CD1c-positive myeloid dendritic cell (primary cell): ENCODE measurements around the gene SEZ6.

Experiments
- DNase-seq: peaks from one replicate; pipeline ENCODE4 v3.0.0-alpha.2; 2016; ENCODE audit errors: extremely low spot score

The SEZ6 gene

DNA sequence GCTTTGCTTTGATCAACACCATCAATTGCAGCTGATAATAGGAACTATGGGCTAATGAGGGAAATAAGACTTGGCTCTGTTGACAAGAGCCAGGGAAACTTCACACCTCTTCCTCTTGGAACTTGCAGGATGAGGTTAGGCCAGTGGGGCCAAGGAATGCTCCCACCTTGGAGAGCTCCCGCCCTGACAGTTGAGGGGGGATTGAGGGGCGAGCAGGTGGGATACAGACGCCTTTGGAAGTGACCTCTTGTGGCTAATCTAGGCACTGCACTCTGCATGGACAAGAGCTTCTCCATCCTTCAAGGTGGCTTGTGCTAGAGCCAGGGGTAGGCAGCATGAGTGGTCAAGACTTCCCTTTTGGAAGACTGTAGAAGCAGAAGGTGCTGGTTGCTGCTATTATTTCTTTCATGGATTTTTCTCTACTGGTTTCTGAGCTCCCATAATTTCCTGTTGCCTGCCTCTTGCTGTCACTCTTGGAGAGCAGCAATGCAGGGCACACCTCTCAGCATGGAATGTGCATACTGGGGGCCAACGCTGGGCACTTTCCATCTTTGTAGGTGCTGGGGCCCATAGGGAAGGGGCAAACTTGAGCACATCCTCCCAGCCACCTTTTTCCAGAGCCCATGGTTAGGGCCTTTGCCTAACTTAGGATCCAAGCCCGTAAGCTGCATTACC lies 52.3 kb downstream of the SEZ6 start:
- peak; percentile 35 for DNase-seq

- peak; percentile 99 for DNase-seq
Measured at GRCh38 chr17:28951991-28952975, 53.5 kb downstream of the SEZ6 start.

- DNase-seq, result peak; percentile 100
Measured at GRCh38 chr17:28951428-28951990, 54.3 kb downstream of the SEZ6 start, which contains the start of gene PHF12. Gene PHF12, minus strand, starts transcription at chr17:28951518. Its CDS starts 558 bp downstream, at chr17:28950960.

- DNase-seq, result no peak
Measured at GRCh38 chr17:28950752-28951427, 54.9 kb downstream of the SEZ6 start.

GRCh38 chr17:28950017-28950751 lies 55.6 kb downstream of the SEZ6 start:
- DNase-seq, result peak; percentile 47

DNA sequence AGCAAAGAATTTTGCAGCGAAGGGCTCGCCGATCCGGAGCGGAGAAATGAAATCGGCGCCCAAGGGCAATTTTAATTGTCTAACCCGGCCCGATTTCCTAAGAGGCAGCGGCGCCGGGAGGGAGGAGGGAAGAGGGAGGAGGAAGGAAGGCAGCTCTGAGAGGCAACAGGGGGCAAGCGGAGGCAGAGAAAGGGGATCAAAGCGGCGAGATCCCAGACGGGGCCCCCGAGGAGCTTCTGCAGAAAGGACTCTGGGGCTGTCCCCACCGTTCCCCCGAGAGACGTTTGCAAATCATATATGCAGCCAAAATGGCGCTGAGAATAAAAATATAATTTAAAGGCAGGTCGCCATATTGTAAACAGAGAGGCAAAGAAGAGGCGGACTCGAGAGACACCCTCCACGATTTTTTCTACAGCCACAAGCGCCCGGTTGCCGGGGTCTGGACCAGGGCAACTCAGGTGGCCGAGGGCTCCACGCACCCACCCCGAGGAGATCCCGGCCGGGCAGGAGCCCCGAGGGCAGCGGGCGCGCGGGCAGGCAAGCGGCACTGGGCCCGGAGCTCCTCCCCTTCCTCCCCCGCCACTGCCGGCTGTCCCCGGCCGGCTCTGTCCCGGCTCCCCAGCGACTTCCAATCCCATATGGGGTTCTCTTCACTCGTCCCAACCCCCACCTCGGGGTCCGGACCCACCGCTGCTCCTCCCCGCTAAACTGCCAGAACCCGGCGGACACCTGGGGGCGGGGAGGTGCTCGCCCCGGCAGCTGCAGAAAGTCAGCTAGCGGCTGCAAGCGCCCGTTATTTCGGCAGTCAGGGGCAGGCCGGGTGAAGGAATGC lies 56.4 kb downstream of the SEZ6 start:
- peak; percentile 61 for DNase-seq

DNA sequence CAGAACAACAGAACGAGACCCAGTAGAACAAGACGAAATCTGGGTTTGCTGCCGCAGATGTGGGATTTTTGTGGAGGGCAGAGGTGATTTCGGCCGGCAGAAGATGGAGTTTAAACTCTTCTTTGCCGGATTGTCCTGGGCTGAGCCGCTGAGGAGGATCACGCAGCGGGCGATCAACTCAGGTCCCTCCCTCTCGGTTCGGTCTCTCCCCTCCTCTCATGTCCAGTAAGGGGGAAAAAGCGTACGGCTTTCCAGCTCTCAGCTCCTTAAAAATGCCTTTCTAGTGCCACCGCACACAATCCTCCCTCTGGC lies 57.0 kb downstream of the SEZ6 start:
- DNase-seq, result no peak

GRCh38 chr17:28948342-28948741 lies 57.5 kb downstream of the SEZ6 start:
- DNase-seq, result no peak

DNA sequence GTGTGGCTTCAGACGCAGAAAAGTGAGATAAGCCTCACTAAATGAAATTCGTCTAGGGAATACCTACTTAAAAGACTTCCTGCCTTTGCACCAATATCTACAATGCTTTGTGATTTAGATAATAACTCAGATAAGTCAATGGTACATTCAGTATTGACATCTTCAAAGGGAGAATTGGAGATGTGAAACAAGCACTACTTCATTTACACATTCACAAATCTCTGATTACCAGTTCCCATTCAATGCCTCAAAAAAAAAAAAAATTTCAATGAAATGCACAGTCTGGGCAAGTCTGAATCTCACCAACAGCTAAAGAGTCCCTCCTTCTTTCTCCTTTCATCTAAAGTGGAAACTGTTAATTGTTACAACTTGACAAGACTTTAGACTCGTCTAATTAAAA lies 58.2 kb downstream of the SEZ6 start:
- no peak for DNase-seq

- DNase-seq, result no peak
Measured at GRCh38 chr17:28946239-28946638, 59.6 kb downstream of the SEZ6 start.

GRCh38 chr17:28944862-28945741 lies 60.7 kb downstream of the SEZ6 start:
- DNase-seq, result no peak

DNA sequence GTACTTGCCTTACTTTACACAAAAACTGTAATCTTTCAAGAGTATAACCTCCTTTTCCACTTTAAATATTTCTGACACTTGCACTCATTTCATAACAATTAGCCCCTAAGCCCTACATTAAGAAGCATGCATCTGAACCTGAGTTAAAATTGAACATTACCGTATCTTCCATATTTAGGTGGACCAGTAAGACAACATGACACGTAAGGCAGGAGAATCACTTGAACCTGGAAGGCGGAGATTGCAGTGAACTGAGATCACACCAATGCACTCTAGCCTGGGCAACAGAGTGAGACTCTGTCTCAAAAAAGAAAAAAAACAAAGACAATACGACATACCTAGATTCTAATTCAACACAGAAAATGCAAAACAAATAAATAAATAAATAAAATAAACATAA lies 61.5 kb downstream of the SEZ6 start:
- no peak for DNase-seq

DNA sequence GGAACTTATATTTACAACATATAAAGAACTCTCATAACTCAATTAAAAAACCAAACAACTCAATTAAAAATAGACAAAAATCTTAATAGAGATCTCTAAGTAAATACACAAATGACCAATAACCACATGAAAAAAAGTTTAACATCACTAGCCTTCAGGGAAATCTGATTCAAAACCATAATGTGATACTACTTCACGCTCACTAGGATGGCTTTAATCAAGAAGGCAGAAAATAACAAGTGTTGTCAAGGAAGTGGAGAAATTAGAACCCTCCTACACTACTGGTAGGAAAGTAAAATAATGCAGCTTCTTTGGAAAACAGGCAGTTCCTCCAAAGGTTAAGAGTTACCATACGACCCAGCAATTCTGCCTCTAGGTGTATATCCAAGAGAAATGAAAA lies 62.9 kb downstream of the SEZ6 start:
- no peak for DNase-seq

DNA sequence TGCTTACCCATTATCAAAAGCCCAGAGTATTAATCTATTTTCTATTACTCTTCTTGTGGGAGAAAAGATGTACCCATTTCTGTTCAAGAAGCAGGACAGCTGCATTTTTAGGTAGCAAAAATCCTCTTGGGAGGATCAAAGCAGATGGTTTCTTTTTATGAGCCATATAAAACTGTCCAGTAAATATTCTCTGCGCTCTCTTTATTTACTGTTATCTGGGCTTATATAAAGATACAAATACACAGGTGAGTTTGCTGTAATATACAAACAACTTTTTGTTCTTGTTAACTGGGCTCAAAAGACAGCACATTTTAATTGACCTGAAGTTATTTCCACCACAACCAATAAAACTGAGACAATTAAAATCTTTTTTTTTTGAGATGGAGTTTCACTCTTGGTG lies 64.6 kb downstream of the SEZ6 start:
- no peak for DNase-seq

DNA sequence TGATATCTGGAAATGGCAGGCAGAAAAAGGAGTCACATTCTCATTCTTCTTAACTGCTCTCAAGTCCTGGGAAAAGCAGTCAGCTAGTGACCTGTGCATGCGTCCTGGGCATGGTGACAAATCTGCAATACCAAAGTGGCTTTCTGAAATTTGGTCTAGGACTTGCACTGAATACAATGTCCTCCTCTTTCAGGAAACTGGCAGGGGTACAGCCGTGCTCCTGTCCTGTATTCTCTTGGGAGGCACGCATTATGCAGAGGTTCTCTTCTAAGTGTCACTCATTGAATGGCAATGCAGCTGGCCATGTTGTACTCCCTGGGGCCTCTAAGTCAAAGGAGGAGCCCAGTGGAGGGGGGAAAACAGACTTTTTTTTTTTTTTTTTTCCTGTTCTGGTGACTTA lies 65.2 kb downstream of the SEZ6 start:
- no peak for DNase-seq

DNA sequence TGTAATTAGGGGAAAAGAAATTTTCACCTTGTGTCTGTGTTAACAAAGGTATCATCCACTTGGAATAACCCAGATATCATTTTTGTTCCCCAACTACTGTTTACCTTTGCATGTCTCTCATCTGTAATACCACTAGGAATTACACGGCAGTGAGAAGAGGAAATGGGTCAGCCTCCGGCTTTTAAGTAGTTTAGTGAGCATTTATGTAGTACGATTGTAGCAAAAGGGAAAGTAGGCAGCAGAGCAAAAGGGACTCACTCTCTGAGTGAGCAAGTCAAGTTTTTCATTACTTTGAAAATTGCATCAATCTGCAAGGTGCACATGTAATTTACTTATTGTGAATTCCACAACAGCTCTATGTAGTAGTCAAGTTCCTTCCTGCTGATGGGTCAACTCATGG lies 65.7 kb downstream of the SEZ6 start:
- DNase-seq, result no peak

GRCh38 chr17:28938552-28938951 lies 67.3 kb downstream of the SEZ6 start:
- DNase-seq, result no peak

GRCh38 chr17:28937044-28937729 lies 68.6 kb downstream of the SEZ6 start:
- DNase-seq, result peak; percentile 53
